OCI-LY3 (cell line): Measurements from ENCODE around the gene ZC3H15.

Experiments
- H2AFZ ChIP-seq: fragments of 200-600, 300-600 bp; shearing (Covaris generic); 2 replicates; pipeline ENCODE4 v1.6.0; 2014; ENCODE audit warnings: antibody characterized with exemption, low read depth, low read length
- H3K27ac ChIP-seq: fragments of 200-600, 300-600 bp; sonication (generic); 2 replicates; pipeline ENCODE4 v1.5.1; 2014; ENCODE audit warnings: mild to moderate bottlenecking, low read length, moderate library complexity, mixed read lengths
- H3K27me3 ChIP-seq: fragments of 200-600, 300-600 bp; sonication (generic); 2 replicates; pipeline ENCODE4 v1.6.1; 2014; ENCODE audit warnings: low read depth, low read length, mixed read lengths
- H3K36me3 ChIP-seq: fragments of 200-600, 300-600 bp; sonication (generic); replicated peaks from 2 replicates; pipeline ENCODE3; 2014; ENCODE audit warnings: low read depth, low read length, mixed read lengths
- H3K4me1 ChIP-seq: fragments of 300-600, 200-600 bp; sonication (generic); 2 replicates; pipeline ENCODE4 v1.6.1; 2014; ENCODE audit warnings: low read length, mixed read lengths
- H3K4me2 ChIP-seq: fragments of 200-600, 300-600 bp; sonication (generic); 2 replicates; pipeline ENCODE4 v1.6.1; 2014; ENCODE audit warnings: low read length, mixed read lengths
- H3K4me3 ChIP-seq: fragments of 300-600, 200-600 bp; sonication (generic); 2 replicates; pipeline ENCODE4 v1.5.1; 2014; ENCODE audit warnings: antibody characterized with exemption, mild to moderate bottlenecking, low read length, moderate library complexity
- H3K79me2 ChIP-seq: fragments of 300-600, 200-600 bp; shearing (Covaris generic); 2 replicates; pipeline ENCODE4 v1.6.1; 2014; ENCODE audit warnings: mild to moderate bottlenecking, low read length, mixed read lengths
- H3K9ac ChIP-seq: fragments of 300-600, 200-600 bp; shearing (Covaris generic); 2 replicates; pipeline ENCODE4 v1.6.0; 2014; ENCODE audit warnings: mild to moderate bottlenecking, low read length, moderate library complexity
- H3K9me3 ChIP-seq: fragments of 200-600, 300-600 bp; shearing (Covaris generic); 2 replicates; pipeline ENCODE4 v1.6.1; 2014; ENCODE audit warnings: low read length, mixed read lengths; ENCODE audit not compliant: insufficient read depth
- H4K20me1 ChIP-seq: fragments of 200-600, 300-600 bp; sonication (generic); 2 replicates; pipeline ENCODE4 v1.6.1; 2016; ENCODE audit warnings: low read length, mixed read lengths; ENCODE audit not compliant: insufficient read depth
- EZH2phosphoT487 ChIP-seq: fragments of 200-600 bp; shearing (Covaris generic); IDR thresholded peaks from 2 replicates; pipeline ENCODE4 v1.6.1; 2018; ENCODE audit warnings: antibody characterized with exemption, mixed run types, low read depth
- TF ChIP-seq, protein P1 (sequence below): fragments of 200-600, 300-600 bp; sonication (generic); IDR thresholded peaks from 2 replicates; pipeline ENCODE4 v1.5.1; 2014; ENCODE audit warnings: antibody characterized with exemption, low read length, low read depth

The ZC3H15 gene

DNA sequence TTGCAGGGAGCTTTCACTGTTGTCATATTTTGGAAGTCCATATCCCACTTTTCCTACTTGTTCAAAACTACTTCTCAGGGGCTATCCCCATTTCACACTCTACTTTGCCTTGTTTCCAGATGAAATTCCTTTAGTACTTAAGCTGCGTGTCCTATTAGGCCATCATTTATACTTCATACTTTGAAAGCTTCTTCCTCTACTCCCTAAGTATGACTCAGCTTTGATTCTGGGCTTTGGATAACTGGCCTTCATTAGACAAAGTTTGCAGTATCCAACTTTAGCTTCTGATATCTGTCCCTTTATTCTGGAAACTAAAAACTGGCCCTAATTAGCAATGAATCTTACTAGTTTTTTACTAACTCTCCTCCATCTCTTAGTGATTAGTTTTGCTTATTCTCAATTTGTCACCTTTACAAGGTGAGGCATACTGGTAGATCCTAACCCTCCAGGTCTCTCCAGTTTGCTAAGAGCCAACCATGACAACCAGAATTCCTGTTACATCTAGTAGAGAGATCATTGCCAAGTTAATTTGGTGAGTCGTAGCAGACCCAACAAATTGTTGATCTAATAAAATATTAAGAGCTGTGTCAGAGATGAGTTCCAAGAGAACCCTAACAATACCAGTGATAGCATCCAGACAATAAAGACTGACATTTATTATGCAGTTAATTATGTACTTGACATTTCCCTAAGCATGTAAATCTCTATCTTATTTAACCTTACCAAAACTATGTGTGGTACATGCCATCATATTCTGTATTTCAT lies 72.6 kb downstream of the ZC3H15 start:
- Histone ChIP-seq H3K36me3 (no peaks in the 10 kb centered on the region), H4K20me1 (no peaks in the 10 kb centered on the region), H3K4me3 (no peak overlapping the region), H3K27ac (no peak overlapping the region), H2AFZ (no peak overlapping the region), H3K4me2 (no peak overlapping the region), H3K79me2 (no peaks in the 10 kb centered on the region), H3K9me3 (no peaks in the 10 kb centered on the region), H3K4me1 (no peaks in the 10 kb centered on the region), H3K27me3 (no peaks in the 10 kb centered on the region), H3K9ac (no peak overlapping the region)
- TF ChIP-seq EZH2phosphoT487: no peak
- TF ChIP-seq, protein P1, sequence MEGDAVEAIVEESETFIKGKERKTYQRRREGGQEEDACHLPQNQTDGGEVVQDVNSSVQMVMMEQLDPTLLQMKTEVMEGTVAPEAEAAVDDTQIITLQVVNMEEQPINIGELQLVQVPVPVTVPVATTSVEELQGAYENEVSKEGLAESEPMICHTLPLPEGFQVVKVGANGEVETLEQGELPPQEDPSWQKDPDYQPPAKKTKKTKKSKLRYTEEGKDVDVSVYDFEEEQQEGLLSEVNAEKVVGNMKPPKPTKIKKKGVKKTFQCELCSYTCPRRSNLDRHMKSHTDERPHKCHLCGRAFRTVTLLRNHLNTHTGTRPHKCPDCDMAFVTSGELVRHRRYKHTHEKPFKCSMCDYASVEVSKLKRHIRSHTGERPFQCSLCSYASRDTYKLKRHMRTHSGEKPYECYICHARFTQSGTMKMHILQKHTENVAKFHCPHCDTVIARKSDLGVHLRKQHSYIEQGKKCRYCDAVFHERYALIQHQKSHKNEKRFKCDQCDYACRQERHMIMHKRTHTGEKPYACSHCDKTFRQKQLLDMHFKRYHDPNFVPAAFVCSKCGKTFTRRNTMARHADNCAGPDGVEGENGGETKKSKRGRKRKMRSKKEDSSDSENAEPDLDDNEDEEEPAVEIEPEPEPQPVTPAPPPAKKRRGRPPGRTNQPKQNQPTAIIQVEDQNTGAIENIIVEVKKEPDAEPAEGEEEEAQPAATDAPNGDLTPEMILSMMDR: no peak
